Activated CD8-positive, alpha-beta memory T cell treated with anti-CD3 and anti-CD28 coated beads, Interleukin-2, amount 50 U/mL, for 24 hours (primary cell): Measurements from ENCODE around the gene RYR3.

ENCODE experiments used
- DNase-seq: peaks from one replicate; pipeline ENCODE4 v3.0.0-alpha.2; 2020; ENCODE audit errors: extremely low read depth

The RYR3 gene

DNA sequence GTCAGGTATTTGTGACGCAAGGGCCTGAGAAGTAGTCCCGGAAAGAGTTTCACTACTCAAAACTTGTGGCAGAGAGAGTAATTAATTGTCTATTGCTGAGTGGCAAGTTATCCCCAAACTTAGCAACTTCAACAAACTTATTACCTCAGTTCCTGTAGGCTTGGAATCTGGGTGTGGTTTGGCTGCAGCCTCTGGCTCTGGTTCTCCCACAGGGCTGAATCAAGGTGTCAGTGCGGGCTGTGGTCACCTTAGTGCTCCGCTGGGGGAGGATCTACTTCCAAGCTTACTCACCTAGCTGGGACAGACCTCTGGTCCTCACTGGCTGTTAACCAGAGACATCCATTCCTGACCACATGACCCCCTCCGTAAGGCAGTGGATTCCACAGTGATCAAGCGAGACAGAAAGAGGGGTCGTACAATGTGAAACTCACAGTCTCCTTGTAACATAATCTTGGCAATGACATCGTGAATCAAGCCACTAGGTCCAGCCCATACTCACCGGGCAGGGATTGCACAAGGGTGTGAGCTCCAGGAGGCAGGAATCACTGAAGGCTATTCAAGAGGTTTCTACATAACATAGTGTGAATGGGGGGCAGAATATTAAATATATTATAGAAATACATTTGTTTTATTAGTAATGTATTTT is 138.3 kb downstream of the RYR3 start:
- no peak for DNase-seq

DNA sequence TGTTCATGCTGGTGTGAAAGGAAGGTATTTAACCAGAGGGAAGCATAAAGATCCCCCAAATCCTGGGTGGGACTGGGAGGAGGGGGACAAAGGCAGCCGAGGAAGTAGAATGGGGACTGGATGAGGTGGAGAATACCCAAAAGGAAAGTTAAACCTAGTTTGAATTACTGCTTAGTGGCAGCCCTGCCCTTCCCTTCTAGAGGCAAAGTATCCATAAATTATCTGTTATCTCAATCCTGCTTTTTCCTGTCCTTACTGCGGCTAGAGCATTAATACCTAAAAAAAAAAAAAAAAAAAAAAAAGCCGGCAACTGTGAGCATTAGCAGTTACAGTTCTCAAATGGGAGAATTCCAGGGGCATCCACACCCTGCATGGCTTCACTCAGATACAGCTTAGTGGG is 139.0 kb downstream of the RYR3 start:
- DNase-seq = no peak

- DNase-seq = no peak
Measured at GRCh38 chr15:33451385-33451784, 140.6 kb downstream of the RYR3 start.

GRCh38 chr15:33453761-33454160 is 143.0 kb downstream of the RYR3 start:
- no peak for DNase-seq

GRCh38 chr15:33454346-33454745 is 143.6 kb downstream of the RYR3 start:
- no peak for DNase-seq

- DNase-seq = no peak
Measured at GRCh38 chr15:33454996-33455395, 144.2 kb downstream of the RYR3 start.

DNA sequence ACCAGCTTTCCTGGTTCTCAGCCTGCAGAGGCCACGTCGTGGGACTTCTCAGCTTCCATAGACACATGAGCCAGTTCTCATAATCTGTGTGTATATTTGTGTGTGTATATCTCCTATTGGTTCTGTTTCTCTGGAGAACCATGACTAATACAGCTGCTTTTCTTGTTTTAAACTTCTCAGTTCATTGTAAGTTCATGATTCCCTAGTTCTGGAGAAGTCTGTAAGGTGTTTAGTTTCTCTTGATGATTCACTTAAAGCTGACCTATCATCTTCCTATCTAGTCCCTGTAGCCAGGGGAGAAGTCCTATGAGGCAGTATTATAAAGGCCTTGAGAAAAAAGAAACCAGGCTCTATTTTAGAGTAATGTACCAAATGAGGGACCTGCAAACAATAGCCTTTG is 147.7 kb downstream of the RYR3 start:
- no peak for DNase-seq

DNA sequence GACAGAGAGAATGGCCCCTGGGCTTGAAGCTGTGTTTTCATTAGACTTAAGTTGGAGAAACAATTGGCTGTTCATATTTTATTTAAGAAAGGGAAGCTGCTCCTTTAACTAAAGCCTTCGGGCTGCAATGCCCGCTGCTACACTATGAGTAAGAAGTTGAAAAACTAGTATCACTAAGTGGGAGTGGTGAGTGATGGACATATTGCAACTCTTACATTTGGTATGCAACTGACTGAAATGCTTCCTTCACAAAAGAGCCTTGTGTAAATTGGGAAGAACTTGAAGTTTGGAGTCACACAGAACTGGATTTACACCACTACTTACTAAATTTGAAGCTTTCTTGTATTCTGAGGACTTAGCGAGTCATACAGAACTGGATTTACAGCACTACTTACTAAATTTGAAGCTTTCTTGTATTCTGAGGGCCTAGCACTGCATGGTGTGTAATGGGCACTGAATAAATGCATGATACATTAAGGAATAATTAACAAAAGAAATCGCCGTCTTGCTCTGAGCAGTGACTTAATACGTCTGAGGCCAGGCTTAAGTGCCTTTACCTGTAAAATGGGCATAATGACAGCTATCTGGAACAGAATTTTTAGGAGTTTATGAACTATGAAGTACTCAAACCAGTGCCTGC is 149.5 kb downstream of the RYR3 start:
- DNase-seq = no peak

- no peak for DNase-seq
Measured at GRCh38 chr15:33461671-33462070, 150.9 kb downstream of the RYR3 start.

DNA sequence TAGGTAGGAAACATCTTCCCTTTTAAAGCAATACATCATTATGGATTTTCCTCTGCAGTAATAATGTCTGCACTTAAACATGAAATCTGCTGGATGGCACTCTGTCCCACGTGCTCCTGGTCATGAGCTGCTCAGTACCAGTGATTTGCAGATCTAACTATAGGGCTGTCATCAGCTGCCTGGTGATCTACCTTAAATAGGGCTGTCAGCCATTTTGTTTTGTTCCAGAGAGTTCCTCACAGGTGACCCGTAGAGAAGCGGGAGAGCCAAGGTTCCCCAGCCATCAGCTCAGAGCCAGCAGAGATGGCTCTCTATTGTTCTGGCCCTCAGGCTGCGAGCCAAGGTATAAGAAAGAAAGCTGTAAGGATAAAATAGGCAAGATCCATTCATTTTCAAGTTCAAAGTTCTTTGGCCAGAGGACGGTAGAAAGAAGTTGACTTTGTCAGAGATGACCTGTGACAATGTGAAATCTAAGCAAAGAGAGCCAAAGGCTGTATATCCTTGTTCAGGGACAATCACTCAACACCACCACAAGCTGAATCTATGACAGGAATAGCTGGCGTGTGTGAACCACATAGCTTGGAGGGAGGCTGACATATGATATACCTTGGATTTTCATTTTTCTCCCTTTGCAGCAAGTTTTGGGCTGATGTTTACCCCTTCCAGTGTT is 156.5 kb downstream of the RYR3 start:
- DNase-seq = no peak

DNA sequence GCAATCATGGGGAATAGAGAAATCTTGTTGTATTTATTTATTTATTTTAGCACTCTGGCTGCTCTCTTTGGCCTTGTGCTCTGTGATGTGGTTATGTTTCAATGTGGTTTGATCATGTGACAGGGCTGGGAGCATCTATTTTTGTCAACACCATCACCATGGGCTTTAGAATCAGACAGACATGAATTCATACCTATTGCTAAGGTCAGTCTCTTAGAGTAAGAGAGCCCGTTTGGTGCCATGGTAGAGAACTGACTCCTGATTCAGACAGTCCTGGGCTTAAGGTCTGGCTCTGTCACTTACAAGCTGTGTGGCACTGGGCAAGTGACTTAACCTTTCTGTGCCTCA is 157.0 kb downstream of the RYR3 start:
- DNase-seq = no peak

DNA sequence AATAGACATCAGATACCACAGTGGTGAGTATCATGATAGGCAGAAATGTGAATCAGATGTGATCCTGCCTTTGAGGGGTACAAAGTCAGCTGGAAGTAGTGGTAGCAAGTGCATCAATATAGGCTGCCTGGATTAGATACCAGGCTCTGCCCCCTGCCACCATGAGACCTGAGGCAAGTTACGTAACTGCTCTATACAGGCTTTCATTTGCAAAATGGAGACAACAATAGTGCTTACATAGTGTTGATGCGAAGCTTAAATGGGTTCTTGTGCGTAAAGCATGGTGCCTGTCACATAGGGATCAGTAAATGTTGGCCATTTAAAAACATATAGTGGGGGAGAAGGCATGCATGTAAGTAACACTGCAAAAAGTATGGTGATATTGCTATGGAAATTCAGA is 158.0 kb downstream of the RYR3 start:
- DNase-seq = no peak

- DNase-seq = no peak
Measured at GRCh38 chr15:33473005-33473404, 162.2 kb downstream of the RYR3 start.

DNA sequence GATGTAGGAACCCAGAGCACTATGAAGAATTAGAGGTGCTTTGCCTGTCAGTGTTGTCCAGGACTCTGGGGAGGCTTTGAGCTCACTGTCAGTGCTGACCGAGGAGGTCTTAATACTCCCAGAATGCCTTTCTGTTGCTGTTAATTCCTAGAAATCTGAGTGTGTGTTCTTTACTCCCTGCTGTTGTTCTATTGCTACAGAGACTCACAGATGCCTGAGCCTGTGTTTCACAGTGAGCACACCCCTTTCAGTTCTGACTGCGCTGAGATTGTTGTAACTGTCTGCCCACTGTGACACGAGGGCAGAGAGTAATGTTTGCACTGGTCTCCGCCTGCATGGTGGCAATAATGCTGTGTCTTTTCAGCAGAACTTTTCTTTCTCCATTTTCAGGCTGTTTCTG is 162.9 kb downstream of the RYR3 start:
- no peak for DNase-seq

- DNase-seq = no peak
Measured at GRCh38 chr15:33476076-33476475, 165.3 kb downstream of the RYR3 start.

GRCh38 chr15:33476908-33477307 is 166.1 kb downstream of the RYR3 start:
- no peak for DNase-seq

DNA sequence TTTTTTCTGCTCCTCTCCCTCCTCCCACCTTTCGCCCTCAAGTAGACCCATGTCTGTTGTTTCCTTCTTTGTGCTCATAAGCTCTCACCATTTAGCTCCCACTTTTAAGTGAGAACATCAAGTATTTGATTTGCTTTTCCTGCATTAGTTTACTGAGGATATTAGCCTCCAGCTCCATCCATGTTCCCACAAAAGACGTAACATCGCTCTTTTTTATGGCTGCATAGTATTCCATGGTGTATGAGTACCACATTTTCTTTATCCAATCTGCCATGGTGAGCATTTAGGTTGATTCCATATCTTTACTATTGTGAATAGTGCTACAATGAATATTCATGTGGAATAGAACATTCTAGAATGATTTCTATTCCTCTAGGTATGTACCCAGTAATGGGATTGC is 178.6 kb downstream of the RYR3 start:
- DNase-seq = no peak

- no peak for DNase-seq
Measured at GRCh38 chr15:33490703-33491102, 179.9 kb downstream of the RYR3 start.

GRCh38 chr15:33492434-33493052 is 181.8 kb downstream of the RYR3 start:
- no peak for DNase-seq

DNA sequence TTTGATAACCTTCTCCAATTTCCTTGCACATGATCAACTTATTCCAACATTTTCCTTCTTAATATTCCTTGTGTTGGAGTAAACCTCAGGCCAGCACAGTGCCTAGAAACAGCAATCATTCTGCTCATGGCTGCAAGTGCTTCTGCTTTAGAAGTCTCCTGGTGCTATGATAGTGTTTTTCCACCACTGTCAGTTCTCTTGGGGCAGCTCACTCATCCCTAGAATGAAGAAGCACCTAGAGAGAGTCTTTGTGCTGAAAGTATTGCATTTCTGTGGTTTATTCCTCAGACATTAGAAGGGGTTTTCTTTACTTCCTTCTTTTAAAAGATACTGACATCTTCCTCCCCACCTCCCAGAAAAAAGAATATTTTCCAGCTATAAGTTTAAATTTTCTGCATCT is 183.5 kb downstream of the RYR3 start:
- DNase-seq = no peak

DNA sequence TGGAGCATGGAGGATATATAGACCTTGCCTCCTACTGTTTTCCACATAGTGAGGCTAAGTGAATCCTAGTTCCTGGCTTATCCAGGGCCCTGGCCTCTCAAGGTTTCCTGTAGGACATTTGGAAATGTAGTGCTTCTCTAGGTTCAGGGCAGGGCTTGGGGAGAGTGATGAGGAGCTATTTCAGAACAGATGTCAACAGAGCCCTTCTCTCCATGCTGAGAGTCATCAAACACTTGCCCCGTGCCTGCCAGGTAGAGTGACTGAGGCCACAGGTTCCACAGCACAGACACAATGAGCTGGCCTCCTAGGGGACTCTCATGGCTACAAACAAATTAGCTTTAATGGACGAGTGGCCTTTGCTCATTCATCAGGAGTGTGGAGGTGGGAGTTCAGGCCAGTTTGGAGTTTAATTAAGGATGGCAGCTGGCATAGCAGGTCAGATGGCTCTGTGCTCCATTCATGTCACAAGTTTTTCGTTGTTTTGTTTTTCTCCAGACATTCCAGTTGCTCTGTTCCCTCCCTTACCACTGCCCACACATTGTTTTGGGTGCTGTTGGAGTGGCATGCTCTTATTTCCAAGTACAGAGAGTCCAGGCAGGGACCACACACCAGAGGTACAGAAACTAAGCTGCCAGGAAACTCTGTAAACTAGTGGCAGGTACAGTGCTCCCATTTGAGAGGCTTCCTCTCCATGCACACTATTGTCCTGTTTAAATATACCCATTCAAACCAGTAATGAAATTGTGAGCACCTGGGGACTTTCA is 189.8 kb downstream of the RYR3 start:
- DNase-seq = no peak

DNA sequence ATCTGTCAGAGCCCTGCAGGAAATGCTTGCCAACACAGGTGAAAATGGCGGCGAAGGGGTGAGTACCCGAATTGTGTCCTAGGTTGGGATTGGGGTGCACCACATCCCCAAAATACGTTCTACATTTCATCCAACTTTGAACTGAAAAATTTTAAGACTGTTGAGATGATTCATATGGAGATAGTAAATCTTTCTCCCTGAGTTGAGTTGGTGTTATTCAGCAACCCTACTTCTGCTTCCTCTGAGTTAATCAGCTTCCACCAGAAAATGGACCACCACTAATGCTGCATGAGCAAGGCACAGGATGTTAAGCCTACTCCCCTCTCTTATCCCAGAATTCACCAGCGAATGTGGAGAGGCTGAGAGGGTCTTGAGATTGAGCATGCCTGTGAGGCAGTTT is 192.9 kb downstream of the RYR3 start:
- no peak for DNase-seq
